HG02610 (cell line): ENCODE measurements around the gene WDR6.
A peak's percentile ranks its signal among the peaks of the same experiment; 100 is the strongest.

Source experiments
- ATAC-seq: cut with Tn5 transposase; IDR thresholded peaks from one replicate; pipeline ENCODE4 v1.9.1; 2021; ENCODE audit warnings: mild to moderate bottlenecking, moderate library complexity; ENCODE audit not compliant: unreplicated experiment

WDR6 gene

GRCh38 chr3:49028673-49029562 is 21.7 kb downstream of the WDR6 start, which contains the start of gene IMPDH2:
Gene IMPDH2, minus strand, starts transcription at chr3:49029398. Its CDS starts 48 bp downstream, at chr3:49029350.
- ATAC-seq = peak; percentile 88

DNA sequence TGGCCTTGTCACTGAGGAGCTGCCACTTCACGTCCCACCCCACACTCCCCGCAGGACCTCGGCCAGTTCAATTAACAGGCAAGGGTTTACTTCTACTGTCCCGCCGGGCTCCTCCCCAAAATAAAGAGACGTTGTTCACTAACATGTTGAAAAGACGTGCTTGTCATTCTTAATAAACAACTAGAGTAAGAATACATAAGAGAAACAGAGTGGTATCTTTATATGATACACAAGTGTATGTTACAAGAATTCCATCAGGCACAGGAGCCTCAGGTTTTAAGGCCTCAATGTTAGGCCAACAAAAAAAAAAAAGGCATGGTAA is 22.3 kb downstream of the WDR6 start:
- ATAC-seq = no peak

GRCh38 chr3:49030321-49030720 is 23.1 kb downstream of the WDR6 start:
- no peak for ATAC-seq

GRCh38 chr3:49032646-49033304 is 25.6 kb downstream of the WDR6 start:
- ATAC-seq = no peak

DNA sequence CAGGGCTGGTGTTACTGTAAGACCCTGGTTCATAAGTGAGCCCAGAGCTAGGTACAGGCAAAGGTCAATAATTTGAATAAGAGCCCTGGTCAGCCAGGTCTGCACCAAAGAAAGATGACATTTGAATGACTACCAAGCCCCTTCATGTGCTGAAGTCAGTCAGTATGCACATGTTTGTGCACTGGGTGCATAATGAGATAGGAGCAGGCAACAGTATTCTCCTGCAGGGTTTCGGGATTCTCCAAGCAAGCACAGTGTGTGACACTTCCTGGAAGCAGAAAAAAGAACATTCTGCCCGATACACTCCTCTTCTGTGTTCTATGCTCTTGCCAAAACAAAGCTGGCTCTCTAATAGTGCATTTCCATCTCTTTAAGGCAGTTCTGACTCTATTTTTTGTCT is 27.5 kb downstream of the WDR6 start:
- no peak for ATAC-seq

DNA sequence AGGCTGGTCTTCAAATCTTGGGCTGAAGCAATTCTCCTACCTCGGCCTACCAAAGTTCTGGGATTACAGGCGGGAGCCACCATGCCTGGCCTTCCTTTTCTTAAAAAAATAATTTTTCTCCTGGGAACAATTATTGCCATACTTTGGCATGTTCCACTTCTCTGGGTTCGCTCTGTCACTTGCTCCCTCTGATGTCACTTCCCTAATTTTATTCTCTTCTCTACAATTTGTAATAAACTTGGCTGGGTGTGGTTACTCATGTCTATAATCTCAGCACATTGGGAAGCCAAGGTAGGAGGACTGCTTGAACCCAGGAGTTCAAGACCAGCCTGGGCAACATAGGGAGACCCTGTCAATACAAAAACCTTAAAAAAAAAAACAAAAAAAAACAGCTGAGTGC is 28.1 kb downstream of the WDR6 start:
- no peak for ATAC-seq

DNA sequence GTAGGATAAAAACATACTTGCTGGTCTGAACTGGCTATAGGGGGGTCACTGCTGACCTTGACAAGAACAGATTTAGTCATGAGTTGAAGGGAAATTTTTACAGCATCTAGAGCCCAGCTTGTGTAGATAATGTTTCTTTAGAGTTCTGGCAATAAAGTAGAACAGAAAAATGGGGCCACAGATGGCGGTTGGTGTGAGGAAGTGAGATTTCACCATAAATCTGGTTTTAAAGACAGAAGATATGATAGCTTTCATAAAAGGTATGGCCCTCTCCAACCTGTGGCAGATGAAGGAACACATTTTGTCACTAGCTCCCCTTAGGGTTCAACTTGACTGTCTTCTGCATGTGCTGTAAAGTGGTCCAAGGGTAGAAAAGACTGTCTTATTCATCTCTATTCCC is 46.4 kb downstream of the WDR6 start:
- ATAC-seq = no peak

DNA sequence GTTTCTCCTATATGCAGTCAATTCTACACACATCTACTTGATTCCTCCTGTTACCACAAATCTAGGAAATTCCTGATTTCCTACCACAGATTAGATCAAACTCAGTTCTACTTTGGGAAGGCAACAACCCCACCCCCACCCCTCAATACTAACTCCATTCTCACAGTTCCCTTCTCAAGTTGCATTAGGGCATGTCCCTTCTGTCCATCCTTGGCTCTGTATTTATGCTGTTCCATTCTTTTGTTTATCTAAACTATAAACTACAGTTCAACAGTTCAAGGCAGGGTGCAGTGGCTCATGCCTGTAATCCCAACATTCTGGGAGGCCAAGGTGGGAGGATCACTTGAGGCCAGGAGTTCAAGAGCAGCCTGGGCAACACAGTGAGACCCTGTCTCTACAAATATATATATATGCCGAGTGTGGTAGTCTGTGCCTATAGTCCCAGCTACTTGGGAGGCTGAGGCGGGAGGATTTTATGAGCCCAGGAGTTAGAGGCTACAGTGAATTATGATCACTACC is 47.2 kb downstream of the WDR6 start:
- ATAC-seq = no peak

DNA sequence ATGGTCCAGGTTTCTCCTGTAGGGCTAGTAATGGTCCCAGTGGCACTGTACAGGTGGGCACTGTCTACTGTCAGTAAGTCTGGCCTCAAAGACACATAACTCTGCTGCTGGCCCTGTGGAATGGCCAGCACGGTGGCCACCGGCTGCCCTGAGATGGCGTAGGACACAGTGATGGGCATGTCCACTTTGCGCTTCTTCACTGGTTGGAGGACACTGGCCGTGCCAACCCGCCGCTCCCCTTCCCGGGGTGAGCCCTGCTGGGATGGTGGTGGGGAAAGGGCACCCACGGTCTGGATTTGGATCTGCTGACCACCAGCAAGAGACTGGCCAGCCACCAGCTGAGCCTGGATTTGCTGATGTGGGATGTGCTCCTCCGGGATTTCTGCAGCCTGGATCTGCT is 50.1 kb downstream of the WDR6 start:
- ATAC-seq = no peak

- ATAC-seq = no peak
Observed at GRCh38 chr3:49058011-49058410, 50.8 kb downstream of the WDR6 start.
